ENCODE data around the gene JADE1.

DNA sequence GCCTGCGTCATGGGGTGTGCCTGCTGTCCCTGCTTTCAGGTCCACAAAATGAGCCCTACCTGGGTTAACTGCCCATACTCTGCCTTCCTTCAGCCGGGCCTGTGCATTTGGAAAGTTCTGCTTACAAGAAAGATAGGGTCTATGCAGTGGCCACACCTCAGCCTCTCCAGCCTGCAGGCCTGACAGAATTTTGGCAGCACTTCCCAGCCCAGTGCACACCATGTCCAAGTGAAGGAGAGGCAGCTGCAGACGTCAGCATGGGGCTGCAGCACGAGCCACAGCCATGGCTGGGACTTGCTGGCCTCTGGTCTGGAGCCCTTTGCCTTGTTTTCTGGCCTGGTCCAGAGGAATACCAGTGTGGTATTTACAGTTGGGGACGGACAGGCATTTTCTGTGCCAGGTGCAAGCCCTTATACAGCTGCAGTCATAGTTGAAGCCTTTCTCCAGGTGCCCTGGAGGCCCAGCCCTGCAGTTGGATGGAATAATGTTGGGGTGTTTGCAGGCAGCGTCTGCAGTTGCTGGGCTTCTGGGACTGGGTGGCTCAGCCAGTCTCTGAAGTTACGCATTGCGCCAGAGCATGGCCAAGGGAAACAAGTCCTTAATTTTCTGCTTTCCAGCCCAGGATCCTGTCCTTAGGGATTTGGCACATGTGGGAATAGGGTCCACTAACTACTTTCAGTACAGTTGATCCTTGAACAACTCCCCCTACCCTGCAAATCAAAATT is 26.2 kb downstream of the JADE1 start:
- no peak for TF ChIP-seq POLR2AphosphoS5 (IDR thresholded peaks at IDR 0.05; ENCODE audit: low read depth, low read length)
- TF ChIP-seq SMC3 (IDR thresholded peaks at IDR 0.05; ENCODE audit: low read depth, low read length), result no peak
- TF ChIP-seq NRF1 (IDR thresholded peaks at IDR 0.05; ENCODE audit: low read depth, low read length), result no peak
- no peak for TF ChIP-seq YY1 (IDR thresholded peaks at IDR 0.05; ENCODE audit: low read depth)
- TF ChIP-seq, protein P1, sequence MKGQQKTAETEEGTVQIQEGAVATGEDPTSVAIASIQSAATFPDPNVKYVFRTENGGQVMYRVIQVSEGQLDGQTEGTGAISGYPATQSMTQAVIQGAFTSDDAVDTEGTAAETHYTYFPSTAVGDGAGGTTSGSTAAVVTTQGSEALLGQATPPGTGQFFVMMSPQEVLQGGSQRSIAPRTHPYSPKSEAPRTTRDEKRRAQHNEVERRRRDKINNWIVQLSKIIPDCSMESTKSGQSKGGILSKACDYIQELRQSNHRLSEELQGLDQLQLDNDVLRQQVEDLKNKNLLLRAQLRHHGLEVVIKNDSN (IDR thresholded peaks at IDR 0.05; ENCODE audit: borderline replicate concordance, low read depth), result no peak
- TF ChIP-seq MAX (IDR thresholded peaks at IDR 0.05; ENCODE audit: low read depth), result no peak
- TF ChIP-seq TCF12 (IDR thresholded peaks at IDR 0.05), result no peak
- TF ChIP-seq, protein P2, sequence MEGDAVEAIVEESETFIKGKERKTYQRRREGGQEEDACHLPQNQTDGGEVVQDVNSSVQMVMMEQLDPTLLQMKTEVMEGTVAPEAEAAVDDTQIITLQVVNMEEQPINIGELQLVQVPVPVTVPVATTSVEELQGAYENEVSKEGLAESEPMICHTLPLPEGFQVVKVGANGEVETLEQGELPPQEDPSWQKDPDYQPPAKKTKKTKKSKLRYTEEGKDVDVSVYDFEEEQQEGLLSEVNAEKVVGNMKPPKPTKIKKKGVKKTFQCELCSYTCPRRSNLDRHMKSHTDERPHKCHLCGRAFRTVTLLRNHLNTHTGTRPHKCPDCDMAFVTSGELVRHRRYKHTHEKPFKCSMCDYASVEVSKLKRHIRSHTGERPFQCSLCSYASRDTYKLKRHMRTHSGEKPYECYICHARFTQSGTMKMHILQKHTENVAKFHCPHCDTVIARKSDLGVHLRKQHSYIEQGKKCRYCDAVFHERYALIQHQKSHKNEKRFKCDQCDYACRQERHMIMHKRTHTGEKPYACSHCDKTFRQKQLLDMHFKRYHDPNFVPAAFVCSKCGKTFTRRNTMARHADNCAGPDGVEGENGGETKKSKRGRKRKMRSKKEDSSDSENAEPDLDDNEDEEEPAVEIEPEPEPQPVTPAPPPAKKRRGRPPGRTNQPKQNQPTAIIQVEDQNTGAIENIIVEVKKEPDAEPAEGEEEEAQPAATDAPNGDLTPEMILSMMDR (IDR thresholded peaks at IDR 0.05), result no peak
- TF ChIP-seq MXI1 (IDR thresholded peaks at IDR 0.05; ENCODE audit: low read depth, low read length), result no peak
- TF ChIP-seq TAF1 (IDR thresholded peaks at IDR 0.05; ENCODE audit: borderline replicate concordance, low read depth, low read length), result no peak

Data from SK-N-SH (cell line).